A549 (cell line): ENCODE measurements around the gene EFCAB8. TPM values are rescaled to one million over a fixed set of nuclear protein-coding genes. Genes with fewer than 3 reads are reported as not detected.

Experiments used
- ATAC-seq, 2 experiments: fragments of 200-7000 bp in 1 of 2; fragments of >200 bp in 1 of 2; cut with Nextera tagmentation in 1 of 2; cut with Tn5 transposase in 1 of 2; 3 replicates each; pipeline versions ENCODE4 v1.8.0 to v1.9.1; 2018 to 2020; ENCODE audit warnings: mild to moderate bottlenecking in 1 of 2, moderate library complexity in 1 of 2
- CTCF ChIA-PET: fragments of 300-600 bp; sonication (Branson Sonifier 250); formaldehyde crosslinking; extraction: SDS; loops from one replicate; lab custom pipeline; 2021; ENCODE audit warnings: antibody characterized with exemption, inconsistent platforms; lab: Yijun Ruan, JAX
- POLR2A ChIA-PET: fragments of 350-600 bp; formaldehyde crosslinking; extraction: SDS; loops from one replicate; lab custom pipeline; 2021; ENCODE audit warnings: antibody characterized with exemption, inconsistent platforms; lab: Yijun Ruan, JAX
- DNase-seq, 2 experiments: peaks; one replicate each; pipeline versions ENCODE4 v3.0.0 to v3.0.0-alpha.2; 2011 to 2016; ENCODE audit warnings: low read depth in 1 of 2, low spot score in 1 of 2
- FAIRE-seq: peaks from 2 replicates; lab custom pipeline; 2011; peaks lifted over from hg19 to GRCh38; lab: Jason Lieb, UNC
- H3K27ac ChIP-seq, 2 experiments: fragments of >200 bp; sonication (Bioruptor Twin); formaldehyde crosslinking; 3 replicates each; pipeline ENCODE4 v1.5.1; 2016 to 2017
- H3K4me1 ChIP-seq: fragments of >200 bp; sonication (Bioruptor Twin); formaldehyde crosslinking; 3 replicates; pipeline ENCODE4 v1.6.1; 2016
- H3K4me2 ChIP-seq: fragments of >200 bp; sonication (Bioruptor Twin); formaldehyde crosslinking; 3 replicates; pipeline ENCODE4 v1.6.1; 2016
- H3K4me3 ChIP-seq: fragments of >200 bp; sonication (Bioruptor Twin); formaldehyde crosslinking; 3 replicates; pipeline ENCODE4 v1.5.1; 2016
- H3K9me3 ChIP-seq: fragments of >200 bp; sonication (Bioruptor Twin); formaldehyde crosslinking; 3 replicates; pipeline ENCODE4 v1.6.1; 2016
- CBX8 ChIP-seq: fragments of 200-600 bp; sonication (generic); IDR thresholded peaks from 2 replicates; pipeline ENCODE4 v1.6.1; 2016
- EHF ChIP-seq: fragments of 250-450 bp; sonication (Bioruptor Pico); IDR thresholded peaks from 2 replicates; pipeline ENCODE4 v1.5.0; 2020; ENCODE audit warnings: mild to moderate bottlenecking
- EHMT2 ChIP-seq: fragments of 200-600 bp; sonication (generic); IDR thresholded peaks from 2 replicates; pipeline ENCODE4 v1.6.1; 2016; ENCODE audit warnings: antibody characterized with exemption, low read depth, mild to moderate bottlenecking, moderate library complexity
- ELK1 ChIP-seq: fragments of 150-350 bp; IDR thresholded peaks from 2 replicates; pipeline ENCODE4 v1.6.1; 2014; ENCODE audit warnings: low read depth, mild to moderate bottlenecking, low read length
- EP300 ChIP-seq, 2 experiments: fragments of >200 bp; sonication (Bioruptor Twin); formaldehyde crosslinking; IDR thresholded peaks; 2 replicates in 1 of 2; 3 replicates in 1 of 2; pipeline ENCODE4 v1.6.1; 2016 to 2017
- ESRRA ChIP-seq: fragments of 150-350 bp; IDR thresholded peaks from 2 replicates; pipeline ENCODE4 v1.6.1; 2014; ENCODE audit warnings: mild to moderate bottlenecking, low read length, borderline replicate concordance
- HOXB13 ChIP-seq: fragments of 250-450 bp; sonication (Bioruptor Pico); IDR thresholded peaks from 2 replicates; pipeline ENCODE4 v1.5.0; 2020; ENCODE audit warnings: low read depth, mild to moderate bottlenecking, moderate library complexity
- JUN ChIP-seq, 2 experiments: fragments of >200 bp; sonication (Bioruptor Twin); formaldehyde crosslinking; IDR thresholded peaks; 2 replicates in 1 of 2; 3 replicates in 1 of 2; pipeline ENCODE4 v1.6.1; 2016 to 2017
- JUNB ChIP-seq: fragments of >200 bp; sonication (Bioruptor Twin); formaldehyde crosslinking; IDR thresholded peaks from 2 replicates; pipeline ENCODE4 v1.6.1; 2016
- MAFK ChIP-seq: fragments of 450-650 bp; IDR thresholded peaks from 2 replicates; pipeline ENCODE4 v1.6.1; 2014; ENCODE audit not compliant: partially characterized antibody
- MAZ ChIP-seq: fragments of 150-350 bp; IDR thresholded peaks from 2 replicates; pipeline ENCODE4 v1.6.1; 2014; ENCODE audit warnings: antibody characterized with exemption, low read depth, low read length, borderline replicate concordance
- NFE2L2 ChIP-seq: fragments of 150-350 bp; conservative IDR thresholded peaks from 2 replicates; pipeline ENCODE4 v1.6.1; 2014; ENCODE audit warnings: low read length
- NPAS2 ChIP-seq: fragments of 250-450 bp; sonication (Bioruptor Pico); IDR thresholded peaks from 2 replicates; pipeline ENCODE4 v1.8.0; 2022; ENCODE audit warnings: mild to moderate bottlenecking, moderate library complexity, borderline replicate concordance
- NR3C1 ChIP-seq: fragments of >200 bp; sonication (Bioruptor Twin); formaldehyde crosslinking; IDR thresholded peaks from 3 replicates; pipeline ENCODE4 v1.6.1; 2017
- RAD21 ChIP-seq, 2 experiments: fragments of >200 bp in 1 of 2; sonication (Bioruptor Twin) in 1 of 2; formaldehyde crosslinking in 1 of 2; IDR thresholded peaks in 1 of 2; conservative IDR thresholded peaks in 1 of 2; 2 replicates in 1 of 2; 3 replicates in 1 of 2; pipeline ENCODE4 v1.6.1; 2012 to 2018; ENCODE audit warnings: inconsistent platforms in 1 of 2
- RARB ChIP-seq: fragments of 250-450 bp; sonication (Bioruptor Pico); IDR thresholded peaks from 2 replicates; pipeline ENCODE4 v1.8.0; 2021; ENCODE audit warnings: mild to moderate bottlenecking, moderate library complexity
- RCOR1 ChIP-seq: fragments of 150-350 bp; IDR thresholded peaks from 2 replicates; pipeline ENCODE4 v1.6.1; 2014; ENCODE audit warnings: antibody characterized with exemption, low read length, low read depth
- RNF2 ChIP-seq: fragments of 200-600 bp; sonication (generic); IDR thresholded peaks from 2 replicates; pipeline ENCODE4 v1.6.1; 2016; ENCODE audit warnings: low read depth, mild to moderate bottlenecking, antibody characterized with exemption, moderate library complexity, borderline replicate concordance
- SREBF2 ChIP-seq: fragments of 450-650 bp; IDR thresholded peaks from 2 replicates; pipeline ENCODE4 v1.6.1; 2014; ENCODE audit warnings: mild to moderate bottlenecking, moderate library complexity
- TFCP2L1 ChIP-seq: fragments of 250-450 bp; sonication (Bioruptor Pico); IDR thresholded peaks from 2 replicates; pipeline ENCODE4 v1.5.0; 2021; ENCODE audit warnings: mild to moderate bottlenecking
- ZFP36 ChIP-seq: fragments of 450-650 bp; IDR thresholded peaks from 2 replicates; pipeline ENCODE4 v1.6.1; 2014; ENCODE audit warnings: borderline replicate concordance; ENCODE audit not compliant: partially characterized antibody
- WGBS: methylation state at CpG from one replicate; pipeline ENCODE4 v1.1.6; 2017; ENCODE audit errors: missing lambda C conversion rate; 5-methylcytosine and 5-hydroxymethylcytosine counted together
- polyA plus RNA-seq, 4 experiments: library from polyadenylated mRNA; depleted of rRNA in 3 of 4; stranded (reverse); fragments of >200 nt; fragmentation: RNase III in 1 of 4; extraction: RNeasy Plus Mini Kit Qiagen cat#74134 plus additional on column Dnase treatment in 1 of 4; gene quantifications; 2 replicates in 3 of 4; 3 replicates in 1 of 4; pipeline ENCODE4 v1.2.3, GENCODE V29; 2011 to 2017
- TF ChIP-seq, protein P1 (sequence below): IDR thresholded peaks from 2 replicates; pipeline ENCODE4 v1.6.1; 2012
- TF ChIP-seq, protein P2 (sequence below): fragments of 250-450 bp; sonication (Bioruptor Pico); IDR thresholded peaks from 2 replicates; pipeline ENCODE4 v1.5.0; 2021; ENCODE audit warnings: mild to moderate bottlenecking, moderate library complexity, borderline replicate concordance
- TF ChIP-seq, protein P3 (sequence below): fragments of 450-650 bp; IDR thresholded peaks from 2 replicates; pipeline ENCODE4 v1.6.1; 2014; ENCODE audit warnings: antibody characterized with exemption

EFCAB8 gene
- polyA plus RNA-seq, 2 of the 4 experiments (the other 2 are of a cell fraction), result not detected

- Histone ChIP-seq H3K27ac (no peak overlapping the region), H3K4me1 (no peaks in the 10 kb centered on the region), H3K4me3 (no peak overlapping the region), H3K4me2 (no peak overlapping the region), H3K9me3 (no peaks in the 10 kb centered on the region)
- ATAC-seq (no peak), DNase-seq (no peak), FAIRE-seq (no peak)
- TF ChIP-seq ESRRA (no peak), NPAS2 (CRISPR knock-in tag) (no peak), EHMT2 (no peak), HOXB13 (no peak), TFCP2L1 (CRISPR knock-in tag) (no peak), EP300 (IDR thresholded peaks at IDR 0.05) (no peak), NR3C1 (no peak)
- TF ChIP-seq, protein P1, sequence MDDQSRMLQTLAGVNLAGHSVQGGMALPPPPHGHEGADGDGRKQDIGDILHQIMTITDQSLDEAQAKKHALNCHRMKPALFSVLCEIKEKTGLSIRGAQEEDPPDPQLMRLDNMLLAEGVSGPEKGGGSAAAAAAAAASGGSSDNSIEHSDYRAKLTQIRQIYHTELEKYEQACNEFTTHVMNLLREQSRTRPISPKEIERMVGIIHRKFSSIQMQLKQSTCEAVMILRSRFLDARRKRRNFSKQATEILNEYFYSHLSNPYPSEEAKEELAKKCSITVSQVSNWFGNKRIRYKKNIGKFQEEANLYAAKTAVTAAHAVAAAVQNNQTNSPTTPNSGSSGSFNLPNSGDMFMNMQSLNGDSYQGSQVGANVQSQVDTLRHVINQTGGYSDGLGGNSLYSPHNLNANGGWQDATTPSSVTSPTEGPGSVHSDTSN, result no peak
- ChIA-PET CTCF (interaction anchor here (1.0 kb wide), 1 partner anchor 16 kb away, joined by 5 read pairs; no protein-coding TSS in a partner anchor), POLR2A (no interaction called here)
- WGBS, result 86% methylated on average over 6 of the region's 6 CpGs
Measured at GRCh38 chr20:32848846-32849245, 9.9 kb upstream of the EFCAB8 start.

DNA sequence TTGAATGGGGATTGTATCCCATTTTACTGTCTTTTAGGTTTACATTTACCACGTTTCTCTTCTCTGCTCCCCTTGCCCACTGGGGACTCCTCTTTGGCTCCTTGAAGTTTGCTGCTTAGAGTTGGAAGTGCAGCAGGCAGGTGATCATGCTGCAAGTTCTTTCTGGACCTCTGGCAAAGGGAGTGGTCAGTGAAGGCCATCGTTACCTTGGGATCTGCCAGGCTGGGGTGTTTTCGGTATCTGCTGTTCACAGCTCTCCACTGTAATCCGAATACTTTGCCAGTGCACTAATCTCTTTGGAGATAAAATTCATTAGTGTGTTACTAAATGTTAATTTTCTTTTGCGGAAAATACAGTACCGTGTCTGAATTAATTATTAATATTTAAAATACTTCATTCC is 9.1 kb upstream of the EFCAB8 start:
- ChIA-PET CTCF (interaction anchor here (1.0 kb wide), 1 partner anchor 16 kb away, joined by 5 read pairs; no protein-coding TSS in a partner anchor), POLR2A (no interaction called here)
- Histone ChIP-seq H3K4me1 (no peaks in the 10 kb centered on the region), H3K27ac (no peak overlapping the region), H3K4me3 (no peak overlapping the region), H3K9me3 (no peaks in the 10 kb centered on the region), H3K4me2 (no peak overlapping the region)
- FAIRE-seq (no peak), DNase-seq (no peak), ATAC-seq (no peak)
- 96% methylated on average over 6 of the region's 6 CpGs for WGBS
- no peak for TF ChIP-seq EP300 (IDR thresholded peaks at IDR 0.05)
- TF ChIP-seq, protein P2, sequence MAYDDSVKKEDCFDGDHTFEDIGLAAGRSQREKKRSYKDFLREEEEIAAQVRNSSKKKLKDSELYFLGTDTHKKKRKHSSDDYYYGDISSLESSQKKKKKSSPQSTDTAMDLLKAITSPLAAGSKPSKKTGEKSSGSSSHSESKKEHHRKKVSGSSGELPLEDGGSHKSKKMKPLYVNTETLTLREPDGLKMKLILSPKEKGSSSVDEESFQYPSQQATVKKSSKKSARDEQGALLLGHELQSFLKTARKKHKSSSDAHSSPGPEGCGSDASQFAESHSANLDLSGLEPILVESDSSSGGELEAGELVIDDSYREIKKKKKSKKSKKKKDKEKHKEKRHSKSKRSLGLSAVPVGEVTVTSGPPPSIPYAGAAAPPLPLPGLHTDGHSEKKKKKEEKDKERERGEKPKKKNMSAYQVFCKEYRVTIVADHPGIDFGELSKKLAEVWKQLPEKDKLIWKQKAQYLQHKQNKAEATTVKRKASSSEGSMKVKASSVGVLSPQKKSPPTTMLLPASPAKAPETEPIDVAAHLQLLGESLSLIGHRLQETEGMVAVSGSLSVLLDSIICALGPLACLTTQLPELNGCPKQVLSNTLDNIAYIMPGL (CRISPR knock-in tag), result no peak
- no peak for TF ChIP-seq MAZ
- no peak for TF ChIP-seq RCOR1
- no peak for TF ChIP-seq RAD21 (conservative IDR thresholded peaks at IDR 0.05 in 1 of 2, IDR thresholded peaks at IDR 0.05 in 1 of 2)
- TF ChIP-seq SREBF2, result no peak
- no peak for TF ChIP-seq NFE2L2
- no peak for TF ChIP-seq ESRRA
- no peak for TF ChIP-seq MAFK
- no peak for TF ChIP-seq RNF2
- TF ChIP-seq, protein P3, sequence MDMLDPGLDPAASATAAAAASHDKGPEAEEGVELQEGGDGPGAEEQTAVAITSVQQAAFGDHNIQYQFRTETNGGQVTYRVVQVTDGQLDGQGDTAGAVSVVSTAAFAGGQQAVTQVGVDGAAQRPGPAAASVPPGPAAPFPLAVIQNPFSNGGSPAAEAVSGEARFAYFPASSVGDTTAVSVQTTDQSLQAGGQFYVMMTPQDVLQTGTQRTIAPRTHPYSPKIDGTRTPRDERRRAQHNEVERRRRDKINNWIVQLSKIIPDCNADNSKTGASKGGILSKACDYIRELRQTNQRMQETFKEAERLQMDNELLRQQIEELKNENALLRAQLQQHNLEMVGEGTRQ, result no peak
- TF ChIP-seq ELK1, result no peak
- no peak for TF ChIP-seq CBX8
- no peak for TF ChIP-seq EHF (CRISPR knock-in tag)
- TF ChIP-seq ZFP36, result no peak
- no peak for TF ChIP-seq JUN (IDR thresholded peaks at IDR 0.05)
- no peak for TF ChIP-seq JUNB
- no peak for TF ChIP-seq RARB (CRISPR knock-in tag)
